ENCODE measurements around the gene MTHFSD. TPM values are rescaled to one million over a fixed set of nuclear protein-coding genes. Genes with fewer than 3 reads are reported as not detected.

MTHFSD gene
- total RNA-seq, 1 experiment from 2014 or later = 11.9 TPM

DNA sequence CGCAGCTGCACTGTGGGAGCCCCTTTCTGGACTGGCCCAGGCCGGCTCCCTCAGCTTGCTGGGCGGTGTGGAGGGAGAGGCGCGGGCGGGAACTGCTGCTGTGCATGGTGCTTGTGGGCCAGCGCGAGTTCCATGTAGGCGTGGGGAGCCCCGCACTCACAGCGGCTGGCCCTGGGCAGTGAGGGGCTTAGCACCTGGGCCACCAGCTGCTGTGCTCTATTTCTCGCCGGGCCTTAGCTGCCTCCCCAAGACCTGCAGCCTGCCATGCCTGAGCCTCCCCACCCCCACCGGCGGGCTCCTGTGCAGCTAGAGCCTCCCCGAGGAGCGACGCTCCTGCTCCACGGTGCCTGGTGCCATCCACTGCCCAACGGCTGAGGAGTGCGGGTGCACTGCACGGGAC is 1.7 kb downstream of the MTHFSD start:
- H4K20me1 ChIP-seq (ENCODE audit: low read length) = no peaks in the 10 kb centered on the region
- intact Hi-C loops (cut with micrococcal nuclease) = no loop called here
- H3K9ac ChIP-seq (ENCODE audit: low read length) = no peak overlapping the region
- no peak overlapping the region for H3K4me2 ChIP-seq (ENCODE audit: low read length)
- TF ChIP-seq EZH2phosphoT487 (IDR thresholded peaks at IDR 0.05; ENCODE audit: borderline replicate concordance, low read length) (no peak), CTCF (conservative IDR thresholded peaks at IDR 0.05; ENCODE audit: low read depth, low read length) (no peak), EZH2 (IDR thresholded peaks at IDR 0.05; ENCODE audit: low read length, unreplicated experiment) (no peak)
- ATAC-seq (no peak), DNase-seq (no peak)
- no TSS peak for BruUV-seq (replicated peaks)
- H3F3A ChIP-seq (ENCODE audit: low read length, unreplicated experiment) = no peaks in the 10 kb centered on the region
- no peaks in the 10 kb centered on the region; the same call in 1 of the 2 replicates for H3K36me3 ChIP-seq (ENCODE audit: low read depth, low read length)
- H3K79me2 ChIP-seq (ENCODE audit: low read length) = peaks cover 11% of the 10 kb centered on the region
- POLR2A ChIA-PET (ENCODE audit: unreplicated experiment) = no interaction called here
- no peak overlapping the region for H3K27ac ChIP-seq (ENCODE audit: low read length)
- no peaks in the 10 kb centered on the region for H3K9me3 ChIP-seq (ENCODE audit: low read length)
- H3K4me1 ChIP-seq (ENCODE audit: insufficient read depth, low read length) = peaks cover 3% of the 10 kb centered on the region; the same call in 1 of the 2 replicates
- no peak overlapping the region for H3K4me3 ChIP-seq (ENCODE audit: low read length)
- no peaks in the 10 kb centered on the region for H3K27me3 ChIP-seq (ENCODE audit: low read length)
- no peak overlapping the region for H2AFZ ChIP-seq (ENCODE audit: low read length)
- CTCF ChIA-PET = no interaction called here
- no peaks in the 10 kb centered on the region for H3K9me2 ChIP-seq (replicated peaks; ENCODE audit: low read length)

DNA sequence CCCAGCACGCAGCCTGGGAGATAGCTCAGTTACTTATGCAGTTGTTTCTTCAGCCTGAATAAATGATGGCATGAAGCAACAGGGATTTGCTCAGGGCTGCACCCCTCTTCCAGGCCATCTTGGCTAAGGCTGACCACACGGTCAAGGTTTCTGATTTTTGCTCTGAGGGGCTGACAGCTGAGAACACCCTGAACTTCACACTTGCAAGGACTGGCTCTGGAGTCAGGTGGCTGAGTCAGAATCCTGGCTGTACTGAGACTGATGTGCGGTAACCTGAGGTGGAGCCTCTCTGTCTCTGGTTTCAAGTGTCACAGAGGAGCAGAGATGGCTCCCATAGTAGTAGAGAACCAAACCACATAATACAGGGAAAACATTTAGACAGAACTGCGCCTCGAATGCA is 4.8 kb downstream of the MTHFSD start:
- Histone ChIP-seq H3K4me2 (ENCODE audit: low read length) (no peak overlapping the region), H3K79me2 (ENCODE audit: low read length) (peaks cover 11% of the 10 kb centered on the region), H2AFZ (ENCODE audit: low read length) (no peak overlapping the region), H3K4me1 (ENCODE audit: insufficient read depth, low read length) (no peaks in the 10 kb centered on the region; the same call in 1 of the 2 replicates), H4K20me1 (ENCODE audit: low read length) (no peaks in the 10 kb centered on the region), H3K36me3 (ENCODE audit: low read depth, low read length) (no peaks in the 10 kb centered on the region; the same call in 1 of the 2 replicates), H3K4me3 (ENCODE audit: low read length) (no peak overlapping the region), H3K9ac (ENCODE audit: low read length) (no peak overlapping the region), H3K9me3 (ENCODE audit: low read length) (no peaks in the 10 kb centered on the region), H3F3A (ENCODE audit: low read length, unreplicated experiment) (no peaks in the 10 kb centered on the region), H3K9me2 (replicated peaks; ENCODE audit: low read length) (no peaks in the 10 kb centered on the region), H3K27me3 (ENCODE audit: low read length) (no peaks in the 10 kb centered on the region), H3K27ac (ENCODE audit: low read length) (no peak overlapping the region)
- POLR2A ChIA-PET (ENCODE audit: unreplicated experiment) = no interaction called here
- CTCF ChIA-PET = no interaction called here
- intact Hi-C loops (cut with micrococcal nuclease) = no loop called here
- no peak for DNase-seq
- ATAC-seq = no peak
- TF ChIP-seq EZH2 (IDR thresholded peaks at IDR 0.05; ENCODE audit: low read length, unreplicated experiment) = no peak
- TF ChIP-seq CTCF (conservative IDR thresholded peaks at IDR 0.05; ENCODE audit: low read depth, low read length) = no peak
- TF ChIP-seq EZH2phosphoT487 (IDR thresholded peaks at IDR 0.05; ENCODE audit: borderline replicate concordance, low read length) = no peak
- no TSS peak for BruUV-seq (replicated peaks)

GRCh38 chr16:86549893-86550190 is 5.2 kb downstream of the MTHFSD start:
- intact Hi-C loops (cut with micrococcal nuclease) = no loop called here
- H3K9me2 ChIP-seq (replicated peaks; ENCODE audit: low read length) = no peaks in the 10 kb centered on the region
- no peaks in the 10 kb centered on the region for H3K27me3 ChIP-seq (ENCODE audit: low read length)
- DNase-seq = no peak
- no peak overlapping the region for H3K27ac ChIP-seq (ENCODE audit: low read length)
- no peak overlapping the region for H3K4me3 ChIP-seq (ENCODE audit: low read length)
- BruUV-seq (replicated peaks) = no TSS peak
- H3K79me2 ChIP-seq (ENCODE audit: low read length) = peaks cover 10% of the 10 kb centered on the region
- H3K4me2 ChIP-seq (ENCODE audit: low read length) = no peak overlapping the region
- ATAC-seq = no peak
- ChIA-PET CTCF (no interaction called here), POLR2A (ENCODE audit: unreplicated experiment) (no interaction called here)
- H3F3A ChIP-seq (ENCODE audit: low read length, unreplicated experiment) = no peaks in the 10 kb centered on the region
- H2AFZ ChIP-seq (ENCODE audit: low read length) = no peak overlapping the region
- H4K20me1 ChIP-seq (ENCODE audit: low read length) = no peaks in the 10 kb centered on the region
- no peaks in the 10 kb centered on the region for H3K9me3 ChIP-seq (ENCODE audit: low read length)
- no peaks in the 10 kb centered on the region for H3K4me1 ChIP-seq (ENCODE audit: insufficient read depth, low read length)
- H3K36me3 ChIP-seq (ENCODE audit: low read depth, low read length) = no peaks in the 10 kb centered on the region; the same call in 1 of the 2 replicates
- no peak overlapping the region for H3K9ac ChIP-seq (ENCODE audit: low read length)
- TF ChIP-seq EZH2phosphoT487 (IDR thresholded peaks at IDR 0.05; ENCODE audit: borderline replicate concordance, low read length) (no peak), EZH2 (IDR thresholded peaks at IDR 0.05; ENCODE audit: low read length, unreplicated experiment) (no peak), CTCF (conservative IDR thresholded peaks at IDR 0.05; ENCODE audit: low read depth, low read length) (no peak)
